Hypothalamus (tissue), 51 donors: ENCODE results near the gene PTGES.

Experiments used
- DNase-seq, 51 donors: peaks; one replicate each; lab custom pipeline; 2025; lab: John Stamatoyannopoulos, UW

Gene PTGES

DNA sequence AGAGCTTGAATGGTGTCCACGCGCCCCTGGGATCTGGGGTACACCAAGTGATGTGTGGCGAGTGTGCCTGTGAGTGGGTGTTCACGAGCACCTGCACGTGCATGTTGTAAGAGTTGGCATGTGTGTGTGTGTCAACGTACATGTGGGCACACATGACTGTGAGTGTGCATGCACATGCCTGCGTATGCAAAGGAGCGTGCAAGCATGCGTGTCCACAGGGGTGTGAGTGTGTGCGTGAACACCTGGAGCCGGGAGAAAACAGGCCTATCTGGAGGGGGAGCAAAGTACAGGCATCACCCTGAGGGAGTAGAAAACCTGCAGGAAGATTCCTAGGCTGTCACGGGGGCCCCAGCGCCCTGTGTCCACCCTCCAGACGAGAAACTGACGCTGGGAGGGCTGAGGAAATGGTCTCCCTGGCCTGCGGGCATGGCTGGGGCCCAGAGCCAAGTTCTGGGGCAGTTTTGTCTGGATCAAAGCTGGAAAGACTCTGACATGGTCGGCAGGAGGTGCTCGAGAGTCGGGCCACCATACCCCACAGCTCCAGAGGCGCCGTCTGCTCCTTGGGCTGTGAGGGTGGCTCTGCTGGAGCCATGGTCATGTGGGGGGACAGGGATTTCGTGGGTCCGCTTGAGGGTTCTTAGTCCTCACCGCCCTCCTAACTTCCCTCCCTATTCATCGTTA lies 31.8 kb downstream of the PTGES start:
- no peak for DNase-seq

DNA sequence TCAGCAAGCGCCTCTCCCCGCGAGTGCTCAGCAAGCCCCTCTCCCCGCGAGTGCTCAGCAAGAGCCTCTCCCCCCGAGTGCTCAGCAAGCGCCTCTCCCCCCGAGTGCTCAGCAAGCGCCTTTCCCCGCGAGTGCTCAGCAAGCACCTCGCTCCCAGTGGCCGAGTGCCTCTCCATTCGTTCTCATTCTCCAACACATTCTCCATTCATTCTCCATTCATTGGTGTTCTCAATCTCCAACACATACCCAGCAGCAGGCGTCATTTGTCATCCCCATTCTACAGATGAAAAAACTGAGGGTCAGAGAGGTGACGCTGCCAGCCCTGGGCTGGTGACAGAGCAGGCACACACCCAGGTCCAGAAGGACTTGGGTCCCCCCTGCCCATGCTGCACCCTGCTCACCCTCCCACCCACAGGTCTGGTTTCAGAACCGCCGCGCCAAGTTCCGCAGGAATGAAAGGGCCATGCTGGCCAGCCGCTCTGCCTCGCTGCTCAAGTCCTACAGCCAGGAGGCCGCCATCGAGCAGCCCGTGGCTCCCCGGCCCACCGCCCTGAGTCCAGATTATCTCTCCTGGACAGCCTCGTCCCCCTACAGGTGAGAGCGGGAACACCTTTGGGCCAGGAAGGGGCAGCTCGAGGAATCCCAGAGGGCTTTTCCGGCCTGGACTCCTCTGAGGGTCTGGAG lies 32.5 kb downstream of the PTGES start:
- no peak for DNase-seq

GRCh38 chr9:129719135-129719534 lies 33.7 kb downstream of the PTGES start:
- no peak for DNase-seq

DNA sequence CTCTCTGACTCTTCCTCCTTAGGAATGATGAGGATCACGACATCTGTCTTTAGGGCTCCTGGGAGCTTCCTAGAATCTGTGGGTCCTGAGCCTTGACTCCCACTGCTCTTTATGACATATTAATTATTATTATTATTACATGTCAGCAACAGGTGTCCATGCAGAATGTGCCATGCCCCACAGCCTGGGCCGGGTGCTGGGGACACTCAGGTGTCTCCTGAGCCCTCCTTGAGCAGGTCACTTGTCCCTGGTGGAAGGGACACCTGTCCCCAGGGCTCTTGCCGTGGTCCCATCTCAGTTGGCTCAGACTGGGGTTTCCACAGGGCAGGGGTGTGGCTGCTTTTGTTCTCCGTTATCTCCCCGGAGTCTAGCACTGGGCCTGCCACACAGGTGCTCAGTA lies 34.2 kb downstream of the PTGES start:
- DNase-seq, result no peak

DNA sequence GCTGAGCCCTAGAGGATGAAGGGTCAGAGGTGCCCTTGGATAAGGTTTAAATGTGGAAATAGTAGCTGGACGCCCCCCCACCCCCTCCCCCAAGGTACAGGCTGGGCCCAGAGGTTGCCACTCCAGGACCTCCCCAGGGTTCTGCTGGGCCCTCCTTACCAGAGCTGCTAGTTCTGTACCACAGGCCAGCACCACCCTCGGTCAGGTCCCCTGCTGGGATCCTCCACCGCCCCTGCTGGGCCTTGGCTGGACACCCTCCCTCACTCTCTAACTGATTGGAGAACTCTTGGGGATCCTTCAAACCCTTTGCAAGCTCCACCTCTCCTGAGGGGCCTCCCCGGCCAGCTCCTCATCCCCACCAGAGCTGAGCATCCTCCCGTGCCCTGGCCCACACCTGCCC lies 34.9 kb downstream of the PTGES start:
- DNase-seq, result no peak

GRCh38 chr9:129716091-129716490 lies 36.8 kb downstream of the PTGES start:
- DNase-seq, result no peak

DNA sequence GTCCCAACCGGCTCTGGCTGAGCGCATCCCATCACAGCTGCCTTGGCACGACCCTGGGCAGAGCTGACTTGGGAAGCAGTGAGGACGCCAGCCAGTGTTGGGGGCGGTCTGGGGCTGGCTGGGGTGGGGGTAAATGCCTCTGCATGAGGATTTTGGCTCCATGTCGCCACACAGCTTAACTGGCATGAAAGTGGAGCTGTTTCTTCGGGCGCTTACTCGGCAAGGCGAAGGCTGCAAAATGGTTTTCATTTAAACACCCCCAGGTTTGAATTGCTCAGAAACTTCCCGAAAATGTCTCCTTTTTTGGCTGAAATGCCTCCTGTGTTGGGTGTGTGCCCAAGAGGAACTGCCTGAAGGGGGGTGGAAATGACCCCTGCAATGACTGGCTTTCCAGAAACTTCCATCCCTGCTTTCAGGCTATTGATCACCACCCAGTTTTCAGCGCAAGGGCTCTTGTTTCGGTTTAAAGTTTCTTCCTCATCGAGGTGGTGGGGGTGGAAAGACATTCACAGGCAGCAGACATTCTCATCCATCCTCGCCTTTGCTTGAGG lies 38.3 kb downstream of the PTGES start:
- peak in 12 of 51 donors; percentile 9 to 67 (median 22) for DNase-seq

GRCh38 chr9:129713402-129713679 lies 39.5 kb downstream of the PTGES start:
- no peak for DNase-seq

DNA sequence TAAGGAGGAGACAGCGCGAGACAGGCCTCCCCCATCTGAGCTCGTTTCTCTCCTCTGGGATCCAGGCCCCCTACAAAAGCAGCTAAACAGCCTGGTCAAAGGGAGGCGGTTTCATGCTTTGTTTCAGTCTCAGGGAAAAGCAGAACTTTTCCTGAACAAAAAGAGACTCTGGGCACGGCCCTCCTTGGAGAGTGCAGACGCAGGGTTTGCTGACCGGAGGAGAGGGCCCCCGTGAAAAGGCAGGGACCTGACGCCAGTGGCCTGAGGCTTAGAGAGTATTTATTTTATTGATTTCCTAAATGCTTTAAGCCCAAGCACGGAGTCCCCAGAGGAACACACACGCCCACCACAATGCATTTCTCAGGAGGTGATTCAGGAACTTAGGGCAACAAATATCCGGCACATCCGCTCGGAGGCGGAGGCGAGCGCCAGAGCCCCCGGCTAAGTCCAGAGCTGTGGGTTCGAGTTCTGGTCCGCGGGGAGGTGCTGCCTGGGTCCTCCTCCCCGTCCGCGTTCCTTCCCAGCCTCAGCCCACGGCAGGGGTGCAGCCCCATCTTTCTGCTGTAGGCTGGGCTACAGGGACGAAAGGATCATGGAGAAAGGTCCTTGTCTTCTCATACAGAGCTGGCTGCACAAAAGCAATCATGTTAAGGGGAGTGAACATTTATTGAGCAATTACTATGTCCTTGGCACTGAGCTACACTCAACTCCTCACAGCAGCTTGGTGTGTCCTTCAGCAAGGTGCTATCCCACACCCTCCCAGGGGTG lies 40.0 kb downstream of the PTGES start:
- DNase-seq, result peak in 12 of 51 donors; percentile 16 to 40 (median 30)

DNA sequence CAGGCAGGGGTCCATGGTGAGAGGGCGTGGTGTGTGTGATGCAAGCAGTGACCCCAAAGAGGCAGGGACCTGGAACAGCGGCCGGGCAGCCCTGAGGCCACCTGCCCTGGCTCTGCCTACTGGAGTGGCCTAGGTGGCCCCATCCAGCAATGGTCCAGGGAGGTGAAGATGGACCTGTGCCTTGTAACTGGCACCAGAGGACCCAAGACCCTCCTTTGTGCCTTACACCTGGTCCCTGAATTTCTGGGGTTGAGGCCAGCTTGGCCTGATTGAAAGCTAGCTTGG lies 42.7 kb downstream of the PTGES start:
- no peak for DNase-seq

- no peak for DNase-seq
These were observed 43.2 kb downstream of the PTGES start for GRCh38 chr9:129709438-129710168.

- DNase-seq, result no peak
These were observed 44.0 kb downstream of the PTGES start for GRCh38 chr9:129708793-129709192.

- DNase-seq, result no peak
These were observed 48.0 kb downstream of the PTGES start for GRCh38 chr9:129704807-129705206.

DNA sequence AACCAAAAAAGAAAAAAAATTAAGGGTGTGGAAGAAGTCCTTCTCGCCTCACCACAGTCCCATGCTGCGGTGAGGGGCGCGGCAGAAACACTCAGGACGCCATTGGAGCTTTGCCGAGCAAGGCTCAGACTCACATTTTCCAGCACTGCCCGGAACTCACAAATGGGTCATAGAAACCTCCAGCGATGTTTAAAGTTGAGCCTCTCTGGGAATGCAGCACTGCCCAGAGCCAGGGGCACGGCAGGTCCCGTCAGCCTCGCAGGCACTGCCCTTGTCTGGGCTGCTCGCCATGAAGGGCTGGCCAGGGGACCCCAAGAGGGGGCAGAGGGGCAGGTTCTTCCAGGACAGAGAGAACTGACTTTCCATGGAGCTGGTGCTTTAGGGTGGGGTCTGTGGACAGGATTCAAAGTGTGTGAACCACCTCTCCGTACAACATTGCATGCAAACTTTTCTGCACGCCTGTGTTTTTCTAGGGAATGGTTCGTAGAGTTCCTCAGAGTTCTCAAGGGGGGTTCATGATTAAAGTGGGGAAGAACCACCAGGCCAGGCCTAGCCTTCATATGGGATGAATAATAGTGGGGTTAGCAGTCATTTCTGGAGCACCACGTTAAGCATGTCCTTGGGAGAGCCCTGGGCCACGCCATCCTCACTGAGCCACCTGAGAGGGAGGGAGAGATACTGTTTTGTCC lies 49.0 kb downstream of the PTGES start:
- DNase-seq, result peak in 5 of 51 donors; percentile 3 to 60 (median 21)

DNA sequence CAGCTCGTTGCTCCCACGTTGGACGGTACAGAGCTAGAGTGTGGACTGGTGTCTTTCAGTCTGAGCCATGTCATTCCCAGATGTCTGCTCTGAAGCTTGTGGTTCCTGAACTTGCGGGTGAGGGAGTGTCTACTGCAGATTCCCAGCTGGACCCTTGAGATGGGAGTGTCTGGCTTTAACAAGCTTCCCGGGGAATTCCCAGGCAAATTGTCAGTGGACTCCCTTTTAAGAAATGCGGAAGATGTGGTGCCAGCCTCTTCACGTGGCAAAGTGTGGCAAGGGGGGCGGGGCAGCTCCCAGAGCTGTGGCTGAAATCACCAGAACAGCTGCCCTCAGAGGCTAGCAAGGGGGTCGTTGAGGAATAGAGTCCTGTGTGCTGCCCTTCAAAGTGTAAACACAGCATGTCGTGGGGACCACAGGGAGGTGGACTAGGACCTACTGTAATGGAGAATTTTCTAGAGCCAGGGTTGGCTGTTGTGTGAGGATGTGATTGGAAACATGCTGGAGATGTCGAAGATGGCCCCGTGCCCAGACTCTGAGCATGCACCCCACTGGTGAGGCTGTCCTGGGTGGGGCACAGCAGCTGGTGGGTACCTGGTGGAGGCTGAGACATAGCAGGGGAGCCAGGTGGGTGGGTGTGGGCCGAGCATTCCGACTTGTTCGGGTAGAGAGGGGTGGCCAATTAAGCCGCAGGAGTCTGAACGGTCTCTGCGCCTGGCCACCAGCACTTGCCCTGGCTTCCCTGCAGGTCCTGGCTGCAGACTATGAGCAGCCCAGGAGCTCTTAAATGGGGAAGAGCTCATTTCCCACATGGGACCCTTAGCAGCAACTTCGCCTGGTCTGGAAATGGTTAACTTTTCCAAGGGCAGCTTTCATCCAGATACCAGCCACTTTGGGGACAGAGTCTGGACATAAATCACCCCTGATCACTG lies 50.0 kb downstream of the PTGES start:
- no peak for DNase-seq

DNA sequence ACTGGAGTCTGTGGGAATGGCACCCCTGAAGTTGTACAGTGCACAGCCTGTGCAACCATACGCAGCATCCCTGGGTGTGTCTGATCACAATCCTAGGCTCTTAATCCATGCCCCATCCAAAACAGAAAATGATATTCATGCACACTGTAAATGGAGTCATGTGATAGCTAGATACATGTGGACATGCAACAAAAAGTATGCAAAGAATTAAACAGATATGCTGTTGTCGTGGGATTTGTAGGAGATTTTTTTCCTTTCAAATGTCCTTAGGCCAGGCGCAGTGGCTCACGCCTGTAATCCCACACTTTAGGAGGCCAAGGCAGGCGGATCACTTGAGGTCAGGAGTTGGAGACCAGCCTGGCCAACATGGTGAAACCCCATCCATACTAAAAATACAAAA lies 51.3 kb downstream of the PTGES start:
- no peak for DNase-seq

- no peak for DNase-seq
These were observed 51.8 kb downstream of the PTGES start for GRCh38 chr9:129701054-129701453.

- no peak for DNase-seq
These were observed 54.5 kb downstream of the PTGES start for GRCh38 chr9:129698254-129698757.

DNA sequence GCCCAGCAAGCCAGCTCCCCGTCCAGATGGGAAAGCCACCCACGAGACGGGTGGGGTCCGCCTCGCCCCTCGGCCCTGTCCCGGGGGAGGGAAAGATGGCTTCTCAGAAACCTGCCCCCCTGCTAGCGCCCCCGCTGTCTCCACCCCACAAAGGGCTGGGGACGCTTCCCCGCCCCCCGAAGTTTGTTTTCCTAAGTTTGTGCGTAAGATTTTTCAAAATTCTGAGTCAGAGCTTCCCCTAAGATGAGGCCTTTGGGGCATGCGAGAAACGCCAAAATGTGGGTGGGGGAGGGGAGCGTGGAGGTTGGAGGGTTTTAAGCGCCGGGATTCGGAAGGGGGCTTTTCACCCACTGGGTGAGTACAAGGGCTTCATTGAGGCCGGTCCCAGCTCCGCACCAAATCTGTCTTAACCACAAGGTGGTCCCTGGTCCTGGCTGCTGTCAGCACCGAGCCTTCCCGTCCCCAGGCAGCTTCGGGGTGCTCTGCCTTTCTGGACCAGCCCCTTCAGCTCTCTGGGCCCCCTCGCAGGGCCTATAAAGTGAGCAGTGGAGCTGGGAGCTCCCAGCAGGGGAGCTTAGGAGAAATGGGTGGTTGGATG lies 55.1 kb downstream of the PTGES start:
- no peak for DNase-seq
